Inflammatory macrophage treated with lipopolysaccharide for 1 hour (primary cell): ENCODE results near the gene CDNF.
"Not testable (repeated sequence)": the region's sequence is repeated elsewhere in the genome, so short reads cannot be mapped to it uniquely, and the experiment has no call there.

Source experiments
- DNase-seq, 2 donors: peaks; one replicate each; pipeline ENCODE4 v3.0.0-alpha.2; 2020 to 2022

Gene CDNF

GRCh38 chr10:14838582-14839304, 906 bp upstream of the CDNF start:
- DNase-seq, result peak in 1 of 2 donors; percentile 9

- DNase-seq, result no peak
These were observed 657 bp downstream of the CDNF start for GRCh38 chr10:14837003-14837756.

GRCh38 chr10:14836208-14836607, 1.6 kb downstream of the CDNF start:
- DNase-seq, result no peak

- DNase-seq, result no peak
These were observed 4.7 kb downstream of the CDNF start for GRCh38 chr10:14833106-14833505.

GRCh38 chr10:14826076-14826829, 11.6 kb downstream of the CDNF start:
- peak in 1 of 2 donors; percentile 9 for DNase-seq

GRCh38 chr10:14823966-14824365, 13.9 kb downstream of the CDNF start:
- no peak for DNase-seq

GRCh38 chr10:14822879-14823755, 14.7 kb downstream of the CDNF start:
- peak; percentile 45 to 73 for DNase-seq

- DNase-seq, result no peak
These were observed 16.0 kb downstream of the CDNF start for GRCh38 chr10:14821635-14822375.

- no peak for DNase-seq
These were observed 17.1 kb downstream of the CDNF start for GRCh38 chr10:14820775-14821154.

- no peak for DNase-seq
These were observed 17.6 kb downstream of the CDNF start for GRCh38 chr10:14820010-14820774.

GRCh38 chr10:14816717-14817116, 21.1 kb downstream of the CDNF start:
- DNase-seq, result not testable (repeated sequence)

GRCh38 chr10:14815681-14816080, 22.2 kb downstream of the CDNF start:
- no peak for DNase-seq

- no peak for DNase-seq
These were observed 25.6 kb downstream of the CDNF start for GRCh38 chr10:14812271-14812670.

- DNase-seq, result no peak
These were observed 26.6 kb downstream of the CDNF start for GRCh38 chr10:14810969-14811953.

GRCh38 chr10:14806318-14806717, 31.5 kb downstream of the CDNF start:
- DNase-seq, result no peak

- no peak for DNase-seq
These were observed 34.0 kb downstream of the CDNF start for GRCh38 chr10:14803827-14804226.

GRCh38 chr10:14801723-14802122, 36.1 kb downstream of the CDNF start:
- DNase-seq, result no peak

- DNase-seq, result no peak
These were observed 37.4 kb downstream of the CDNF start for GRCh38 chr10:14800397-14800796.

- DNase-seq, result peak in 1 of 2 donors; percentile 10
These were observed 39.2 kb downstream of the CDNF start for GRCh38 chr10:14798636-14799035.

GRCh38 chr10:14787938-14788337, 49.9 kb downstream of the CDNF start:
- no peak for DNase-seq
